HepG2 (cell line): ENCODE measurements around the gene DPM2. TPM values are rescaled to one million over a fixed set of nuclear protein-coding genes. Genes with fewer than 3 reads are reported as not detected.

Experiments used
- DNMT1 ChIP-seq: sonication (generic); formaldehyde crosslinking; IDR thresholded peaks from 2 replicates; pipeline ENCODE4 v1.5.1; 2020; ENCODE audit warnings: mild to moderate bottlenecking, missing genetic modification reagents
- FUBP1 ChIP-seq: sonication (generic); formaldehyde crosslinking; IDR thresholded peaks from 2 replicates; pipeline ENCODE4 v1.5.1; 2020; ENCODE audit warnings: missing genetic modification reagents, mild to moderate bottlenecking, borderline replicate concordance
- HES4 ChIP-seq: sonication (generic); formaldehyde crosslinking; IDR thresholded peaks from 2 replicates; pipeline ENCODE4 v1.9.0; 2021; ENCODE audit warnings: mild to moderate bottlenecking, missing genetic modification reagents, borderline replicate concordance
- HNF4G ChIP-seq, 2 experiments: sonication (generic) in 1 of 2; formaldehyde crosslinking in 1 of 2; IDR thresholded peaks; 2 replicates each; pipeline versions ENCODE4 v1.4.0 to v1.6.1; 2011 to 2020; ENCODE audit warnings: borderline replicate concordance in 2 of 2, low read depth in 2 of 2, mild to moderate bottlenecking in 2 of 2, low read length in 1 of 2, missing genetic modification reagents in 1 of 2, moderate library complexity in 1 of 2
- MXI1 ChIP-seq: IDR thresholded peaks from 3 replicates; pipeline ENCODE4 v1.6.1; 2012; ENCODE audit warnings: low read depth, low read length, inconsistent platforms, borderline replicate concordance
- RBM39 ChIP-seq: fragments of 200-400 bp; formaldehyde crosslinking; IDR thresholded peaks from one replicate; pipeline ENCODE4 v1.6.1; 2018; ENCODE audit warnings: antibody characterized with exemption, mild to moderate bottlenecking, low read depth, low read length; ENCODE audit not compliant: poor library complexity, severe bottlenecking
- SIX1 ChIP-seq: sonication (generic); formaldehyde crosslinking; IDR thresholded peaks from 2 replicates; pipeline ENCODE4 v1.4.0; 2020; ENCODE audit warnings: missing genetic modification reagents, borderline replicate concordance
- ZFP62 ChIP-seq: sonication (generic); formaldehyde crosslinking; IDR thresholded peaks from 2 replicates; pipeline ENCODE4 v1.4.0; 2020; ENCODE audit warnings: missing genetic modification reagents
- ZNF263 ChIP-seq: sonication (generic); formaldehyde crosslinking; IDR thresholded peaks from 2 replicates; pipeline ENCODE4 v1.4.0; 2020; ENCODE audit warnings: missing genetic modification reagents
- ZNF281 ChIP-seq: sonication (generic); formaldehyde crosslinking; IDR thresholded peaks from 2 replicates; pipeline ENCODE4 v1.4.0; 2020; ENCODE audit warnings: missing genetic modification reagents, borderline replicate concordance
- ZNF292 ChIP-seq: sonication (generic); formaldehyde crosslinking; IDR thresholded peaks from 2 replicates; pipeline ENCODE4 v1.8.1; 2022; ENCODE audit warnings: mild to moderate bottlenecking, low read depth, missing genetic modification reagents, borderline replicate concordance
- ZNF510 ChIP-seq: sonication (generic); formaldehyde crosslinking; IDR thresholded peaks from 2 replicates; pipeline ENCODE4 v1.4.0; 2020; ENCODE audit warnings: low read depth, mild to moderate bottlenecking, missing genetic modification reagents
- ZNF512B ChIP-seq: sonication (generic); formaldehyde crosslinking; IDR thresholded peaks from 2 replicates; pipeline ENCODE4 v1.5.1; 2020; ENCODE audit warnings: missing genetic modification reagents, mild to moderate bottlenecking, borderline replicate concordance
- ZNF563 ChIP-seq: sonication (generic); formaldehyde crosslinking; IDR thresholded peaks from 2 replicates; pipeline ENCODE4 v1.8.0; 2022; ENCODE audit warnings: mild to moderate bottlenecking, moderate library complexity, missing genetic modification reagents
- ZSCAN22 ChIP-seq: sonication (generic); formaldehyde crosslinking; IDR thresholded peaks from 2 replicates; pipeline ENCODE4 v1.4.0; 2020; ENCODE audit warnings: mild to moderate bottlenecking, missing genetic modification reagents
- ZSCAN29 ChIP-seq: sonication (generic); formaldehyde crosslinking; conservative IDR thresholded peaks from 2 replicates; pipeline ENCODE4 v1.4.0; 2020; ENCODE audit warnings: mild to moderate bottlenecking, missing genetic modification reagents
- polyA plus RNA-seq, 8 experiments: library from polyadenylated mRNA; depleted of rRNA in 3 of 8; stranded (reverse) in 7 of 8; unstranded in 1 of 8; fragments of >200 nt; fragmentation: Illumina TruSeq in 4 of 8; extraction: Trizol in 4 of 8; gene quantifications; 2 replicates each; pipeline versions ENCODE4 v1.2.1 to v1.2.3, GENCODE V29; 2011 to 2016; ENCODE audit warnings: low read depth in 4 of 8, missing spikeins in 1 of 8, mixed read lengths in 1 of 8; ENCODE audit not compliant: insufficient read depth in 1 of 8
- total RNA-seq, 5 experiments: library from RNA; depleted of rRNA; stranded (reverse); fragments of >200 nt; fragmentation: Illumina TruSeq; extraction: Trizol; gene quantifications; 2 replicates each; pipeline ENCODE4 v1.2.3, GENCODE V29; 2016; ENCODE audit warnings: low read depth in 1 of 5
- TF ChIP-seq, protein P1 (sequence below): sonication (generic); formaldehyde crosslinking; IDR thresholded peaks from 2 replicates; pipeline ENCODE4 v1.9.0; 2021; ENCODE audit warnings: missing genetic modification reagents, mild to moderate bottlenecking, borderline replicate concordance
- TF ChIP-seq, protein P2 (sequence below): sonication (generic); formaldehyde crosslinking; IDR thresholded peaks from 2 replicates; pipeline ENCODE4 v1.8.1; 2023; ENCODE audit warnings: mild to moderate bottlenecking, missing genetic modification reagents, borderline replicate concordance
- TF ChIP-seq, protein P3 (sequence below): IDR thresholded peaks from 2 replicates; pipeline ENCODE4 v1.6.1; 2012; ENCODE audit warnings: inconsistent platforms

Gene DPM2
- total and polyA plus RNA-seq, 2 of the 13 experiments (the other 11 are each of a cell fraction or from before 2014, with no cell fraction given) = 24.8 to 35.3 TPM

DNA sequence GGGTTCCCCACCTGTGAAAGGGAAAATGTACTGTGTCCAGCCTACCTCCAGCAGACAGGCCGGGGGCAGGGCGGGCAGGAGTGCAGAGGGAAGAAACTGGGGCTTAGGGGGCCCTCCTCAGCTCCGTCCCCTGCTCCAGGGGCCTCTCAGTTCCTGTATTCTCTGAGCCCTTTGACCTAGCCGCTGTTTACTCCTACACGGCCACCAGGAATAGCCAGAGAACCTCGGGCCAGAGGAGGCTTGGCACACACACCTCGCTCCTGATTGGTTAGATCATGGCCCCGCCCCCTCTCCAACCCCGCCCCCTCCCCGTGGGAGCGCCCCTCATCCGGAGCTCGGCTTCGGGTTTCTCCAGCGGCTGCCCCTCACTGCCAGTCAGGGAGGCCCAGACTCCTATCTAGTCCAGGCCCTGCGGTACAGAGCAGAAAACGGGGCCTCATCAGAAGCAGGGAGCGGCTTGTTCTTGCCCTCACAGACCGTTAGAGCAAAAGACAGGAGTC is 40.4 kb downstream of the DPM2 start (continued):
- TF ChIP-seq, protein P1, sequence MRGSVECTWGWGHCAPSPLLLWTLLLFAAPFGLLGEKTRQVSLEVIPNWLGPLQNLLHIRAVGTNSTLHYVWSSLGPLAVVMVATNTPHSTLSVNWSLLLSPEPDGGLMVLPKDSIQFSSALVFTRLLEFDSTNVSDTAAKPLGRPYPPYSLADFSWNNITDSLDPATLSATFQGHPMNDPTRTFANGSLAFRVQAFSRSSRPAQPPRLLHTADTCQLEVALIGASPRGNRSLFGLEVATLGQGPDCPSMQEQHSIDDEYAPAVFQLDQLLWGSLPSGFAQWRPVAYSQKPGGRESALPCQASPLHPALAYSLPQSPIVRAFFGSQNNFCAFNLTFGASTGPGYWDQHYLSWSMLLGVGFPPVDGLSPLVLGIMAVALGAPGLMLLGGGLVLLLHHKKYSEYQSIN (CRISPR knock-in tag) = no peak
- TF ChIP-seq ZFP62 (CRISPR knock-in tag) (no peak), ZNF510 (CRISPR knock-in tag) (no peak), ZNF263 (CRISPR knock-in tag) (no peak), ZNF512B (no peak), ZNF563 (CRISPR knock-in tag) (no peak), HES4 (CRISPR knock-in tag) (no peak), SIX1 (CRISPR knock-in tag) (no peak), ZNF292 (no peak), MXI1 (peak; percentile 55; the same call in 1 of the 3 replicates), RBM39 (no peak), HNF4G (IDR thresholded peaks at IDR 0.05; ENCODE audit: borderline replicate concordance, low read depth, low read length) (peak; percentile 80), HNF4G (CRISPR knock-in tag; IDR thresholded peaks at IDR 0.05; ENCODE audit: borderline replicate concordance, low read depth) (no peak), ZSCAN22 (CRISPR knock-in tag) (no peak), DNMT1 (no peak), ZNF281 (CRISPR knock-in tag) (peak; percentile 61; the same call in 1 of the 2 replicates), ZSCAN29 (CRISPR knock-in tag) (no peak), FUBP1 (CRISPR knock-in tag) (no peak)
- TF ChIP-seq, protein P2, sequence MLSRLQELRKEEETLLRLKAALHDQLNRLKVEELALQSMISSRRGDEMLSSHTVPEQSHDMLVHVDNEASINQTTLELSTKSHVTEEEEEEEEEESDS (CRISPR knock-in tag) = no peak
- TF ChIP-seq, protein P3, sequence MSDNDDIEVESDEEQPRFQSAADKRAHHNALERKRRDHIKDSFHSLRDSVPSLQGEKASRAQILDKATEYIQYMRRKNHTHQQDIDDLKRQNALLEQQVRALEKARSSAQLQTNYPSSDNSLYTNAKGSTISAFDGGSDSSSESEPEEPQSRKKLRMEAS = peak; percentile 30; the same call in 1 of the 2 replicates
